ENCODE results near the gene KRT85. TPM values are rescaled to one million over a fixed set of nuclear protein-coding genes. Genes with fewer than 3 reads are reported as not detected.

Gene KRT85
- total and polyA plus RNA-seq, 2 experiments from 2014 or later = not detected

DNA sequence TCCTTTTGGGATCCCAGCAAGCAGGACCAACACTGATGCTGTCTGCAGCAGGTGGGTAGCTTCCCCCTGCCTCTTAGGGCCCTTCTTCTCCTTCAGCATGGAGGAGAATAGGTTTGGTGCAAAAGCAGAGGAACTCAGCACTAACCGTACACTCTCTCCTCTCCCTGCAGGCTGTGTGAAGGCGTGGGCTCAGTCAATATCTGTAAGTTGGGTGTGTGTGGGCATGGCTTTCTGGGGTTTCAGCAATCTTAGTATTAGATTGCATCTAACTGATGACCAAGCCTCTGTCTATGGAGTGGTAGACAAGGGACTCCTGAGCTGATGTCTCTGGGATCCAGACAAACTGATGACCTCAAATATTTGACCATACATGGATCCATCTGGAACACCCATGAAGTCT lies 14.3 kb downstream of the KRT85 start:
- Histone ChIP-seq H2AFZ (no peak overlapping the region), H3K9me3 (ENCODE audit: low read depth) (no peaks in the 10 kb centered on the region), H3K4me1 (ENCODE audit: insufficient read depth) (no peaks in the 10 kb centered on the region), H3F3A (ENCODE audit: insufficient read depth) (no peaks in the 10 kb centered on the region), H3K79me2 (ENCODE audit: insufficient read depth) (no peaks in the 10 kb centered on the region), H4K20me1 (ENCODE audit: insufficient read depth) (no peaks in the 10 kb centered on the region), H3K4me2 (ENCODE audit: unreplicated experiment) (no peak overlapping the region), H3K9ac (no peak overlapping the region), H3K36me3 (ENCODE audit: low read depth) (no peaks in the 10 kb centered on the region), H3K27me3 (replicated peaks; ENCODE audit: insufficient read depth) (peaks cover 40% of the 10 kb centered on the region), H3K27ac (no peak overlapping the region), H3K9me2 (ENCODE audit: insufficient read depth) (no peaks in the 10 kb centered on the region), H3K4me3 (no peak overlapping the region)
- DNase-seq = no peak
- in situ Hi-C loops (cut with MboI) = no loop called here
- WGBS, 2 experiments (ENCODE audit: low coverage in 1 of 2, low lambda C conversion rate in 2 of 2, missing lambda C conversion rate in 2 of 2) = 55 to 60% methylated on average over 2 of the region's 2 CpGs
- TF ChIP-seq EZH2phosphoT487 (IDR thresholded peaks at IDR 0.05; ENCODE audit: insufficient read depth, low read depth) = no peak
- TF ChIP-seq EZH2 (IDR thresholded peaks at IDR 0.05; ENCODE audit: insufficient read depth, poor library complexity, severe bottlenecking) = no peak

DNA sequence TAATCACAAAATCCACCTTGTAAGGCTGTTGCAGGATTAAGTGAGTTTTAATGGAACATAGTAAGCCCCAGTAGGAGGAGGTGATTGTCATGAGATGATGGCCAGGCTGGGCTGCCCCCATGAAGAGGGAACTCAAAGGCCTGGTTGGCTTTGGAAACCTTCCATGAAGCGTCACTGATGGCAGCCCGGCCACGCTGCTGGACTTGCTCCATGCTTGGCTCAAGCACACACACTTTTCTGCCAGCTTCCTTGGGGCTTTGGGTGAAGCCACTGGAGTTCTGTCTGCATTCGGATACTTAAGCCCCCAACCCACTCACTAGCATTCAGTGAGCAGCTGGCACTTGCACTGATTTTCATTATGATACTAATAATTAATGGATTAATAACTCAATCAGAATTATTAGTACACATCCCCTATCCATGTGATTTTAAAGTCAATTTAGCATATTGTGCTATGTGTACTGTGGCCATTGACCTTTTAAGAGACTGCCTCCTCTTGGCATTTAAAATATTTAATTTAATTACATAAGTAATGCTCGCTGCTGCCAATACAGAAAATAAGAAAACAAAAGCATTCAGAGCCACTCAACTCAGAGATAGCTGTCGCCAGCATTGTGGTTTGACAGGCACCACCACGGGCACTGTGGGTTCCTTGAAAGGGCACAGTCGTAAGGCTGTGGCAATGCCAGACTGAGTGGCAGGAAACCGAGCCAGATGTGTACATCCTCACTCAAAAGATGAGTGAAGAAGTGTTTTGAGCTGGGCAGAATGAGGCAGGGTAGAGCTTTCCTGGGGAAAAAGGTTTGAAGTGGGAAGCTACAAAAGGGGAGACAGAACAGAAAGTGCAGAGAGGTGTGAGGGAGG lies 15.9 kb downstream of the KRT85 start:
- H3K27ac ChIP-seq = no peak overlapping the region
- in situ Hi-C loops (cut with MboI) = no loop called here
- H3K4me2 ChIP-seq (ENCODE audit: unreplicated experiment) = no peak overlapping the region
- peaks cover 32% of the 10 kb centered on the region for H3K27me3 ChIP-seq (replicated peaks; ENCODE audit: insufficient read depth)
- TF ChIP-seq EZH2phosphoT487 (IDR thresholded peaks at IDR 0.05; ENCODE audit: insufficient read depth, low read depth) (no peak), EZH2 (IDR thresholded peaks at IDR 0.05; ENCODE audit: insufficient read depth, poor library complexity, severe bottlenecking) (no peak)
- no peaks in the 10 kb centered on the region for H3F3A ChIP-seq (ENCODE audit: insufficient read depth)
- no peaks in the 10 kb centered on the region for H3K79me2 ChIP-seq (ENCODE audit: insufficient read depth)
- 34 to 36% methylated on average over 9 of the region's 9 CpGs for WGBS, 2 experiments (ENCODE audit: low coverage in 1 of 2, low lambda C conversion rate in 2 of 2, missing lambda C conversion rate in 2 of 2)
- no peaks in the 10 kb centered on the region for H3K9me2 ChIP-seq (ENCODE audit: insufficient read depth)
- no peaks in the 10 kb centered on the region for H4K20me1 ChIP-seq (ENCODE audit: insufficient read depth)
- H2AFZ ChIP-seq = no peak overlapping the region
- no peak overlapping the region for H3K9ac ChIP-seq
- H3K36me3 ChIP-seq (ENCODE audit: low read depth) = no peaks in the 10 kb centered on the region
- H3K4me3 ChIP-seq = no peak overlapping the region
- no peaks in the 10 kb centered on the region for H3K4me1 ChIP-seq (ENCODE audit: insufficient read depth)
- H3K9me3 ChIP-seq (ENCODE audit: low read depth) = no peaks in the 10 kb centered on the region
- DNase-seq = no peak

DNA sequence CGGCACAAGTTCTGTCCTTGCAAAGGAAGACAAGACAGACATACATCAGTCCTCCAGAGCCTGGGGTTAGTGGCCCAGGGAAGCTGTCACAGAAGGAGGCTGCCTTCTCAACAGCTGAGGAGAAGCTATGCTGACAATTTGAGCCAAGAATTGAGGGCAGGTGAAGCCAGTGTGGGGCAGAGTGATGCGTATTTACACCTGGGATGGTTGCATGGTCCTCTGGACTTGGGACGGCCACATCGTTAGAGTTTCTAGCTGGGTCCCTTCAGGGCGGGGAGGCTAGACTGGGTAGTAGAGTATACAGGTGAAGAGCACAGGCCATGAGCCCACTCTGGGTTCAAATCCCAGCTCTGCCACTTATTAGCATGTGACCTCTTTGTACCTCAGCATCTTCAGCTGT lies 16.5 kb downstream of the KRT85 start:
- no peak overlapping the region for H3K4me2 ChIP-seq (ENCODE audit: unreplicated experiment)
- no peak for TF ChIP-seq EZH2 (IDR thresholded peaks at IDR 0.05; ENCODE audit: insufficient read depth, poor library complexity, severe bottlenecking)
- no peak for TF ChIP-seq EZH2phosphoT487 (IDR thresholded peaks at IDR 0.05; ENCODE audit: insufficient read depth, low read depth)
- no peaks in the 10 kb centered on the region for H3F3A ChIP-seq (ENCODE audit: insufficient read depth)
- no peaks in the 10 kb centered on the region for H3K9me2 ChIP-seq (ENCODE audit: insufficient read depth)
- peaks cover 32% of the 10 kb centered on the region for H3K27me3 ChIP-seq (replicated peaks; ENCODE audit: insufficient read depth)
- 67 to 73% methylated on average over 5 of the region's 5 CpGs for WGBS, 2 experiments (ENCODE audit: low coverage in 1 of 2, low lambda C conversion rate in 2 of 2, missing lambda C conversion rate in 2 of 2)
- H3K27ac ChIP-seq = no peak overlapping the region
- DNase-seq = no peak
- H3K79me2 ChIP-seq (ENCODE audit: insufficient read depth) = no peaks in the 10 kb centered on the region
- no peaks in the 10 kb centered on the region for H4K20me1 ChIP-seq (ENCODE audit: insufficient read depth)
- no peaks in the 10 kb centered on the region for H3K4me1 ChIP-seq (ENCODE audit: insufficient read depth)
- no peak overlapping the region for H2AFZ ChIP-seq
- in situ Hi-C loops (cut with MboI) = no loop called here
- H3K4me3 ChIP-seq = no peak overlapping the region
- H3K9ac ChIP-seq = no peak overlapping the region
- H3K9me3 ChIP-seq (ENCODE audit: low read depth) = no peaks in the 10 kb centered on the region
- no peaks in the 10 kb centered on the region for H3K36me3 ChIP-seq (ENCODE audit: low read depth)

- in situ Hi-C loops (cut with MboI) = no loop called here
- Histone ChIP-seq H3K9ac (no peak overlapping the region), H3K4me3 (no peak overlapping the region), H3K27ac (no peak overlapping the region), H3K9me2 (ENCODE audit: insufficient read depth) (no peaks in the 10 kb centered on the region), H3K9me3 (ENCODE audit: low read depth) (no peaks in the 10 kb centered on the region), H3K36me3 (ENCODE audit: low read depth) (no peaks in the 10 kb centered on the region), H3K4me1 (ENCODE audit: insufficient read depth) (no peaks in the 10 kb centered on the region), H4K20me1 (ENCODE audit: insufficient read depth) (no peaks in the 10 kb centered on the region), H3F3A (ENCODE audit: insufficient read depth) (no peaks in the 10 kb centered on the region), H3K4me2 (ENCODE audit: unreplicated experiment) (no peak overlapping the region), H3K27me3 (replicated peaks; ENCODE audit: insufficient read depth) (peaks cover 30% of the 10 kb centered on the region), H3K79me2 (ENCODE audit: insufficient read depth) (no peaks in the 10 kb centered on the region), H2AFZ (no peak overlapping the region)
- DNase-seq = no peak
- 73 to 76% methylated on average over 8 of the region's 8 CpGs for WGBS, 2 experiments (ENCODE audit: low coverage in 1 of 2, low lambda C conversion rate in 2 of 2, missing lambda C conversion rate in 2 of 2)
- TF ChIP-seq EZH2phosphoT487 (IDR thresholded peaks at IDR 0.05; ENCODE audit: insufficient read depth, low read depth) (no peak), EZH2 (IDR thresholded peaks at IDR 0.05; ENCODE audit: insufficient read depth, poor library complexity, severe bottlenecking) (no peak)
Observed at GRCh38 chr12:52350021-52350620, 17.2 kb downstream of the KRT85 start.
